GM12892 (cell line): ENCODE measurements around the gene GRM7.

Experiments used
- DNase-seq: peaks from one replicate; pipeline ENCODE4 v3.0.0; 2011; ENCODE audit not compliant: insufficient read length
- FAIRE-seq: peaks from 2 replicates; lab custom pipeline; 2011; peaks lifted over from hg19 to GRCh38; lab: Jason Lieb, UNC
- POLR2A ChIP-seq: IDR thresholded peaks from 2 replicates; pipeline ENCODE4 v1.6.1; 2011; ENCODE audit warnings: low read depth, low read length, control low read depth
- POLR2AphosphoS5 ChIP-seq: IDR thresholded peaks from 2 replicates; pipeline ENCODE4 v1.6.1; 2011; ENCODE audit warnings: low read depth, low read length, control low read depth
- TAF1 ChIP-seq: IDR thresholded peaks from 2 replicates; pipeline ENCODE4 v1.6.1; 2011; ENCODE audit warnings: low read depth, mild to moderate bottlenecking, control low read depth, low read length, borderline replicate concordance

GRM7 gene

DNA sequence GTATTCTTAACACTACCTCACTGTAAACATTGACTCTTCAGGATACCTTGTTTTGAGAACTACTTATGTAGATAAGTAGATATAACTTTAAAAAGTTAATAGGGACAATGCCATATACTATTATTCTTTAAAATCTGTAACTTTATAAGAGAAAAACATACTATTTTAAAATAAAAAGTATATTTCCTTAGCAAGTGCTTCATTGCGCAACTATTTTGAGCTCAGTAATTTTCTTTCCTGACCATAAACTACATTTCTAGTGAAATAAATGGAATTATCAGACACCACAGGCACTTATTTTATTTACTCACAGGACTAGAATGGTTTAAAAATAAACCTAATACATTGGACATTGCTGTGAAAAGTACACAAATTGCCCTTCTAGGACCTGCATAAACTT is 876.3 kb downstream of the GRM7 start:
- FAIRE-seq (no peak), DNase-seq (no peak)
- TF ChIP-seq POLR2AphosphoS5 (no peak), POLR2A (no peak), TAF1 (no peak)

DNA sequence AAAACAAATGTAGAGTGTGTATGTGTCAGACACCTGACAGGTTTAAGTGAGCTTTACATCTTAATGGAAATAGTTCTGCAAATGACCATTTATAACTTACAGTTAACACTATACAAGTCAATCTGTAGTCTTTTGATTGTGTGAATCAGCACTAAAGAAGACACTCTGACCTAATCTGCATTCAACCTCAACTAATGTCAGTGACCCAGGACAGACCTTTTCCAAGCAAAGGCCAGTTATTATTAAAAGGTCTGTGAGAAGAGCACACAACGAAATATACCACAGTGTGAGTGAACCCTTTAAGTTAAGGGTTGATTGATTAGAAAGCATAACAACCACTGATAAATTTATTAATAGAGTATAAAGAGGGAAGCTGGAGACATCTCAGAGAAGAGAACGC is 878.8 kb downstream of the GRM7 start:
- TF ChIP-seq POLR2AphosphoS5 (no peak), POLR2A (no peak), TAF1 (no peak)
- no peak for DNase-seq
- no peak for FAIRE-seq

DNA sequence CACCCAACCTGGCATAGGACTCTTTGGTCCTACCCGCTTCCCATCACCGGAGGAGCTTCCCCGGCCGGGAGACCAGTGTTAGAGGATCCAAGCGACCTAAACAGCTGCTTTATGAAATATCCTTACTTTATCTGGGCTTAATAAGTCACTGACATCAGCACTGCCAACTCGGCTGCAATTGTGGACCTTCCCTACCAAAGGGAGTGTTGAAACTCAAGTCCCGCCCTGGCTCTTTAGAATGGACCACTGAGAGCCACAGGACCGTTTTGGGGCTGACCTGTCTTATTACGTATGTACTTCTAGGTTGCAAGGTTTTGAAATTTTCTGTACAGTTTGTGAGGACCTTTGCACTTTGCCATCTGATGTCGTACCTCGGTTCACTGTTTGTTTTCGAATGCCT is 879.5 kb downstream of the GRM7 start:
- no peak for FAIRE-seq
- DNase-seq = no peak
- TF ChIP-seq POLR2AphosphoS5 = no peak
- no peak for TF ChIP-seq TAF1
- TF ChIP-seq POLR2A = no peak

DNA sequence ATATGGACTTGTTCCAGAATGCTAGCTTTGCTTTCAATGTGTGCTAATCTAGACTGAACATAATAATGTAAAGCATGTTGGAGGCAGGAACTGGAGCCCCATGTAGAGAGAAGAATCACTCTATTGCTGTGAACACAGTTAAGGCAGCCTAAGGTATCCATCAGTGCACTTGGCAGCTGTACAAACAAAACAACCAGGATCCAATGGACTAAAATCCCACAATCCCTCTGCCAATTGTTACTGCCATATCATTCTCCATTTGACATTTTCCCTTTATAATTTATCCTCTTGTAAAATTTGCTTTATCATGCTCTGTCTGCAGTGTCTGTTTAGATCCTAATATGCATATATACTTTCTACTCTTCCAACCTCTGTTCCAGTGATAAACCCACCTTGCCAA is 883.9 kb downstream of the GRM7 start:
- no peak for TF ChIP-seq POLR2AphosphoS5
- TF ChIP-seq POLR2A = no peak
- no peak for TF ChIP-seq TAF1
- FAIRE-seq (no peak), DNase-seq (no peak)

DNA sequence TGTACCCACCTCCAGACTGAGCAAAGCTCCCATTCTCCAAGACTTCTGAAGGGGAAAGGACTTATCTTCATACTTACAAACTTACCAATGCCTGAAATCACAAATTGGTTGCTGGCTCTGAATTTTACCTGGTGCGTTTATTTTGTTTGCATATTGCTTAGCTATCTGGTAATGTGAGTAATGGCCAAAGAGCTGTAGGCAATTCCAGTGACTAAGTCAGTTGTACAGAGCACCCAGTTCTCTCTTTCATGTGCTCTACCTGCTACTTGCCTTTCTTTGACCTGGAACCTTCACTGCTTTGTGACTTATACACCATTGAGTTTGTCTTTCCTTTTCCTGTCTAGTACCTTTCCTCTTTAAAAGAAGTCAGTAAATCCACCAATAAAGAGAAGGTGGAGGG is 884.8 kb downstream of the GRM7 start:
- no peak for TF ChIP-seq POLR2A
- TF ChIP-seq POLR2AphosphoS5 = no peak
- no peak for TF ChIP-seq TAF1
- no peak for DNase-seq
- no peak for FAIRE-seq

DNA sequence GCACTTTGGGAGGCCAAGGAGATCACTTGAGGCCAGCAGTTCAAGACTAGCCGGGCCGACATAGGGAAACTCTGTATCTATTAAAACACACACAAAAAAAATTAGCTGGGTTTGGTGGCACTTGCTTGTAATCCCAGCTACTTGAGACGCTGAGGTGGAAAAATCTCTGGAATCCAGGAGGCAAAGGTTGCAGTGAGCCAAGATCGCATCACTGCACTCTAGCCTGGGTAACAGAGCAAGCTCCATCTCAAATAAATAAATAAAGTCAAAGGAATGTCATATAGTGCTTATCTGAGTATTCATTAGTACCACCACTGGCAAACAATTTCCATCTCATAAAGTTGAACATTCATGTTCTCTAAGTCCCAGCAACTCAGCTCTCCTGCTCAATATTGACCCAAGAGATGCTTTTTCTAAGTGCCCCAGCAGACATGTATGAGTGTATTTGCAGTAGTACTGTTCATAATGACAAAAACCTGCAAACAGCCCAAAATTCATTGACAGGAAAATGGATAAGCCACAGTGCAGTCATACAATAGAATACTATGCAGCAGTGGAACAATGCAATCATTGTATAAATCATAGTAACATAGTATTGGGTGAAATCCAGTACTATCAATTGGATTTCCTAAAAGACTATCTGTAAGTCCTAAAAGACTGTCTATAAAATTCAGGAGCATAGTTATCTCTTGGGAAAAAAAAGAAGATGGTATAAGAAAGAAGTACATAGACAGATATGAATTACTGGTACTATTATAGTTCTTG is 889.2 kb downstream of the GRM7 start:
- FAIRE-seq (no peak), DNase-seq (no peak)
- TF ChIP-seq POLR2AphosphoS5 = no peak
- TF ChIP-seq TAF1 = no peak
- no peak for TF ChIP-seq POLR2A

DNA sequence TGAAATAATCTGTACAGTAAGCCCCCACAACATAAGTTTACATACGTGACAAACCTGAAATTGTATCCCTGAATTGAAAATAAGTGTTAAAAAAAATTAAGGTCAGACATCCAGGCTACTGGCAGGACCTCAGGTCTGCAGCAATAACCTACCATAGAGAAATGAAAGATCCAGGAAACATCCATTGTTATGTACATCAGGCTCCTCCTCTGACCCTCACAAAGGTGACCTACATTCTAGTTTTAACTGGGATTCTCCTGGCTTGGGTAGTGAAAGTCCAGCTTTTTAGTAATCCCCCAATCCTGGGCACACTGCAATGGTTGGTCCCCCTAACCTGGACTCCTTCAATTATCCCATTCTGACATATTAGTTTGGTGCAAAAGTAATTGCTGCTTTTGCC is 891.1 kb downstream of the GRM7 start:
- TF ChIP-seq POLR2AphosphoS5 = no peak
- TF ChIP-seq TAF1 = no peak
- TF ChIP-seq POLR2A = no peak
- FAIRE-seq = no peak
- no peak for DNase-seq

DNA sequence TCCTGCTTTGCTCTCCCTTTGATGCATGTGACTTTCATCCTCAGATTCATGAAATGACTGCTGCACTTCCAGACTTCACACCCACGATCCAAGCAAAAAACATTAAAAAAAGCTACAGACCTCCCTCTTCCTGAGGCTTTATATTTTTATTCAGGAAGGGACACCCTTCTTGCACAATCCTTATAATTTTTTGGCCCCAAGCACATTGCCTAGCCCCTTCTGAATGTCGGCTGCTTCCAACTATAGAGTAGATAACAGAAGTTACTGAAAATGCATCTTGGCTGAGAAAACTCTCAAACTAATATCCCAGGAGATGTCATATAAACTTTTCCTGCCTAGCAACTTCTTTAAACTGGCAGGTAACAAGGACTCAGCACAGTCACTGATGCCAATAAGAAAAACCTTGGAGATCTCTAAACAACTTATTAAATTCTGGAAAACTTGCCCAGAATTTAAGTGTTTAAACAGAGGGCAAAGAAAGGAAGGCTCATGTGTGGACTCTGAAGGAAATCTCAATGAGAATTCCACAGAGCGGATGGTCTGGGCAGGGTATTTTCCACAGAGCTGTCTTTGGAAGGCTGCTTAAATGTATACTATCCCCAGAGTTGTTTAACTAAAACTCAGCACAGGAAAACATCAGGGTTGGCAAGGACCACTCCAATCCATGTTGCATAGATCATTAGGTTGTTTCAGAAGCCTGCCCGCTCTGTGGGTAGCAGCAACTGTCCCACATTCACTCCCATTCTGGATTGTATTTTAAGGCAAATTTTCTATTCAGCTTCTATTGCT is 893.9 kb downstream of the GRM7 start:
- FAIRE-seq (no peak), DNase-seq (no peak)
- no peak for TF ChIP-seq POLR2AphosphoS5
- no peak for TF ChIP-seq POLR2A
- TF ChIP-seq TAF1 = no peak

DNA sequence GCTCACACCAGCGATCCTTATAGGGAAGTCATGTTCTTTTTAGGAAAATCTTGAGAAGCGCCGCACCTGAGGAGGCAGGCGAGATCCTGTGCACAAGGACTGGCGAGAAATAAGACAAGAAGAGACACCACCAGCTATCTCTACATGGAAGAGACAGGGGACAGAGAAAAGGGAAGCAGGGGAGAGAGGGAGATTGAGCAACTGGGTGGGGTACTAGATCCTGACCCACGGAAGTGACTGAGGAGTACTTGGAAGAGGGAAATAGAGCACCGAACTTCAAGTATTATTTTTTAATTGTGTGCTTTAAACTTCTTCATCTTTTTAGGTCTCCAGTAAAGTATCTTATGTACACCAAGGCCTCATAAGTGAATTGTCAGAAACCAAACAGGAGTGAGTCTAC is 898.7 kb downstream of the GRM7 start:
- no peak for TF ChIP-seq TAF1
- TF ChIP-seq POLR2AphosphoS5 = no peak
- no peak for TF ChIP-seq POLR2A
- DNase-seq (no peak), FAIRE-seq (no peak)

DNA sequence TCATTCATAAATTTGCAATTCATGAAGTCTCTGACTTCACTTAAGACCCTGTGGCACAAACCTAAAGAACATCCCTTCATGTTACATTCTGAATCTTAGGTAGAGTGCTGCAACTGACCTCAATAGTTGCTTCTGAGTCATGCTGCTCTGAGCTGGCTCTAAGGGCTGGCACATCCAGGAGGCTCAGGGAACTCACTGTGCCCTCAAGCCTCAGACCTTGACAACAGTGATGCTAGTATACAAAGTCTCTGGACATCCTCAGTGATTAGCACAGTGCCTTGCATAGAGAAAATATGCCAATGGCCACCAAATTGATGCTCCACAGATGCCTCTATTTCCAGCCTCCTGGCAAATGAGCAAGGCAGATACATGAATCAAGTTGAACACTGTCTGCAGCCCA is 899.8 kb downstream of the GRM7 start:
- DNase-seq = no peak
- TF ChIP-seq POLR2A (no peak), TAF1 (no peak), POLR2AphosphoS5 (no peak)
- FAIRE-seq = no peak

DNA sequence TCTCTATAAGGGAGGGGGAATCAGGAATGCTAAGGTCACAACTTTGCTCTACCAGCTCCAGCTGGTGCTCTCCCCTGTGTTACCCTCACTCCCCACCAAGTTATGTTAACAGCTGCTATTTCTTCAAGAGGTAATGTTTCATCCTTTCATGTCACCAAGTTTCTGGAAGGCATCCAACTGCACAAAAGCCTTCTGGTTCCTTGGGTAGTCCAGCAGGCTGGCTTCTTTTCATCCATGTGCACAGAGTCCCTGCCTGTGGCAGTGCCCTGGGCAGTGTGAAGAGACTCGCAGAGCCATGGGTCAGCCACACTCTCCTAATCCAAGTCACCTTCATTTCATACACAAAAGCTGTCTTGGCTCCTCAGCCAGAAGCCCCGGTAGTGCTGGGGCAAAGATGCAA is 903.2 kb downstream of the GRM7 start:
- DNase-seq (no peak), FAIRE-seq (no peak)
- no peak for TF ChIP-seq TAF1
- TF ChIP-seq POLR2A = no peak
- TF ChIP-seq POLR2AphosphoS5 = no peak
